ENCODE data around the gene C12orf50.
"Not testable (repeated sequence)": the region's sequence is repeated elsewhere in the genome, so short reads cannot be mapped to it uniquely, and the experiment has no call there.

The C12orf50 gene

DNA sequence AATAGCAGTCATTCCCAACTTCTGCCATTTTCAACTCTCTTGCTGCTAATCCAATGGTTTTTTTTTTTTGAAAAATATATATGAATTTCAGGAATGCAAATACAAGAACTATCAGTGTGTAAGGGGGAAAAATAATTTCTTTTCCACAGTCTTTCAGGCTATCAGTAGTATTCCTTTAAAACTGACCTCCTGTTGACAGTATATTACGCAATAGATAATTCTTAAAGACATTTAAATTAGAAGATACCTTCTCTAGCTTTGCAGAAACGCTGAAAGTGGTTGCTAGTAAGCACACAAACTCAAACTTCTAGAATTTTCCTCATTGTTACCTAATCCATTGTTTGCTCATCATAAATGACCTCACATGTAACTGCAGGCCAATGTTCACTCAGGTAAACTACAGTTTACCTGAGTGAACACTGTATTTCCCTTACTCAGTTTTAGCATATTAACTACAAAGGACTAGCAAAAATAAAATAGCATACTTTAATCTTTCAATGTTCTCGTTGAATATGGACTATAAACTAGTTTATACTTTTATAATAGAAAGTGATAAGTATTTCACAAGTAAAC, at the start of gene C12orf50:
Gene C12orf50, minus strand, starts transcription at position 309 of the 573 bp plus-strand sequence. CDS start 2,439 bp downstream, outside the sequence.
- DNase-seq (ENCODE audit: low spot score): no peak

GRCh38 chr12:88067301-88067700, 38.1 kb upstream of the C12orf50 start:
- no peak for DNase-seq (ENCODE audit: low spot score)

- DNase-seq (ENCODE audit: low spot score): no peak
Measured at GRCh38 chr12:88063375-88063774, 34.2 kb upstream of the C12orf50 start.

DNA sequence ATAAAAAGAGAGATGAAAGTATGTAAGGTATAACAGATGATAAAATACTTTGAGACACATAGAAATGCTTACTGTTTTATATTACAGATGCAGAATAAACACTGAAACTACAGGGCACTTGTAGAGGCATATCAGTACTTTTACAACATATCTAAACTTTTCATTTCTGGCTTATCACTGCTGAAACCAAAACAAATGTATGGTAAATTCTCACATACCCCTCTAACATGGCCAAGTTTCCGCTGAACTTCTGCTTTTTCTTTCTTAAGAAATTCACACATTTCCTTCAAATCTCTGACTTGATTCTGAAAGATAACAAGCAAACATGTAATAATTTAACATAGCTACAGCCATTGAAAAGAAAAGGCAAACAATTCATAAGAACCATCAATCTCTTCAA, 33.3 kb upstream of the C12orf50 start:
- DNase-seq (ENCODE audit: low spot score): no peak

DNA sequence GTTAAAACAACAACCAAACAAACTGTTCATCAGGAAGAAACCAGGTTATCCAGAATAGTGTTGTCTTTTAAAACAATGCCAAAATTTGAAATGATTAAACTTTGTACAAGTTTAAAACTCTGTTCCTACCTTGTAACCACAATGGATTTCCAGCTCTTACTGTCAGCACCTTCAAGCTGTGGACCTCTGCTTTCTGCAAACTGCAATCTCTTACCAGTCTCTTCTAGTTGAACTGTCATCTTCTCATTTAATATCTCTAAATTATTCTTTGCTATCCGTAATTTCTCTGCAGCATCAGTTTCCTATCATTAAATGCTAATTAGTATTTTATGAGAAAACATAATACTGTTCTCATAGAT, 29.5 kb upstream of the C12orf50 start:
- no peak for DNase-seq (ENCODE audit: low spot score)

DNA sequence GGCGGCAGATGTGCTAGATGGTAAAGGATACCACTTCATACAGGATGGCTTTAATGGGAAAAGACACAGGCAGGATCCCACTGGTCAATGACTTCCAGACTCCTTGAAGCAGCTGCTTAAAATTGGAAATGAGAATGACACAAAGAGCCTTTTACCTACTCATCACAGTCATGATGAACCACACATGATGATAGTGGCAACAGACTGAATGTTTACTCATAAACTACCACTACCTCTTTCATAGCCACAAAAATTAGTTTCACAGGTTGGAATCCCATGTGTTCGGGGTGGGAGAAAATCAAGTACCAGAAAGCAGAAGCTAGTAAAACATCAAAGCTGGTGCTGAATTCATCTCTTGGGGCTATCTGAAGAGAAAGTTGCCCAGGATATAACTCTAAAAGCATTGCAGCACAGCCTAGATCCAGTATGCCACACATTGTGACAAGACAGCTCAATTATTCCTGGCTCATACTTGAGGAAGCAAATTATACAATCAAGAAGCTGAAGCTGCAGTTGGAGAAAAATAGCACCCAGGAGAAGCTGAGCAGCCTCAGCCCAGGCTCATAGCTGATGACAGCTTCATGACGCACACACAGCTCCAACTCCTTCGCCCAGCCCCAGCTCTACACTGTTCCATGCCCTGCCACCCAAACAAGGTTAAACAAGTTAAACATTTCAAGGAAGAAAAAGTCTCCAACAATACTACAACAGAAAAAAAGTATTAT, 29.0 kb upstream of the C12orf50 start:
- no peak for DNase-seq (ENCODE audit: low spot score)

DNA sequence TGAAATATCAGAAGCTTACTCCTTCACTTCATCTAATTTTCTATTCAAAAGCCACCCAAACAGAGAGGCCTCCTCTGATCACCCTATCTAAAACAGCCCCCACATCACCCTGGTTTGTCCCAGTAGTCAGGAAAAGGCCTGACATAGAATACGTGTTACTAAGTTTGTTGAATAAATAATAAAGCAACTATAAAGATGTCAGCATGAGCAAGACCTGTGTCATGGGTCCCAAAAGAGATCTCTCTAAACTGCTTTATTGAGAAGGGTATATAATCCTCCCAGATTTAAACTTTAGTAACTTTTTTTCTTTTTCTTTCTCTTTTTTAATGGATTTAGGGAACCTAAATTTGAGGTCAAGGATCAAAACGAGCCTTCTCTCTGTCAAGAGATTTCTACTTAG, 27.4 kb upstream of the C12orf50 start:
- DNase-seq (ENCODE audit: low spot score): no peak

- peak; percentile 48 for DNase-seq (ENCODE audit: low spot score)
Measured at GRCh38 chr12:88052686-88053085, 23.5 kb upstream of the C12orf50 start.

DNA sequence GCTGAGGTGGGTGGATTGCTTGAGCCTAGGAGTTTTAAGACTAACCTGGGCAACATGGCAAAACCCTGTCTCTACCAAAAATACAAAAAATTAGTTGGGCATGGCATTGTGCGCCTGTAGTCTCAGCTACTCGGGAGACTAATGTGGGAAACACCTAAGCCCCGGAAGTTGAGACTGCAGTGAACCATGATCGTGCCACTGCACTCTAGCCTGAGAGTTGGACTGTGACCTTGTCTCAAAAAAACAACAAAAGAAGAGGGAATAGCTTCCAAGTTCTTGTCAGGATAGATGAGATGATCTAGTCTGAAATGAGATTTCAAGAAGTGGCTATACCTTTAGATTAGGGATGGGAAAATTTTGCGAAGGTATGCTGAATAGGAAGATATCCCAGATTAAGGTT, 14.8 kb upstream of the C12orf50 start:
- no peak for DNase-seq (ENCODE audit: low spot score)

- no peak for DNase-seq (ENCODE audit: low spot score)
Measured at GRCh38 chr12:88037770-88038169, 8.6 kb upstream of the C12orf50 start.

- DNase-seq (ENCODE audit: low spot score): no peak
Measured at GRCh38 chr12:88036353-88036965, 7.3 kb upstream of the C12orf50 start.

GRCh38 chr12:88035907-88036289, 6.7 kb upstream of the C12orf50 start:
- DNase-seq (ENCODE audit: low spot score): no peak

- peak; percentile 90 for DNase-seq (ENCODE audit: low spot score)
Measured at GRCh38 chr12:88035271-88035906, 6.2 kb upstream of the C12orf50 start.

GRCh38 chr12:88031161-88031560, 2.0 kb upstream of the C12orf50 start:
- DNase-seq (ENCODE audit: low spot score): not testable (repeated sequence)

DNA sequence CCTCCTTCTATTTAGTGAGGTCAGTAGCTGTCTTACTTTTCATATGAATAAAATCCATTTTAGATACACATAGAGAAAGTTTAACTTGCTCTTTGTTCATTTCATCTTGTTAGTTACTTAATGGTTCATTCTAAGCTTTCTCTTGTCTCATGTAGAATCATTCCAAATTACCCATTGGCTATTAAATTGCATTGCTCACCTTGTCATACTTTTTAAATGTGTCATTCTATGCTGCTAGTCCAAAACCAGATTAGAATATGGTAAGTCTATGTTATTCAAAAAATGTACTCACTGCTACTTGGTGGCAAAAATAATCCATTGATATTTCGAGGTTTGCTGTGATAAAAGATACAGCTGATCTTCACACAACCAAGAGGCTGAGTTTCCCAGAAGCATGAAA, 3.0 kb downstream of the C12orf50 start:
- DNase-seq (ENCODE audit: low spot score): no peak

DNA sequence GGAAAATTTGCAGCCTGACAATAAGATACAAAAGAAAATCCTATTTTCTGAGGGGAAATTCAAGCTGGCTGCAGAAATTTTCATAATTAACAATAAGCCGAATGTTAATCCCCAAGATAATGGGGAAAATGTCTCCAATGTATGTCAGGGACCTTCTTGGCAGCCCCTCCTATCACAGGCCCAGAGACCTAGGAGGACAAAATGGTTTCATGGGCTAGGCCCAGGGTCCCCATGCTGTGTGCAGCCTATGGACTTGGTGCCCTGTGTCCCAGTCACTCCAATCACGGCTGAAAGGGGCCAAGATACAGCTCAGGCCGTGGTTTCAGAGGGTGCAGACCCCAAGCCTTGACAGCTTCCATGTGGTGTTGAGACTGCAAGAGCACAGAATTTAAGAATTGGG, 11.2 kb downstream of the C12orf50 start:
- DNase-seq (ENCODE audit: low spot score): no peak

DNA sequence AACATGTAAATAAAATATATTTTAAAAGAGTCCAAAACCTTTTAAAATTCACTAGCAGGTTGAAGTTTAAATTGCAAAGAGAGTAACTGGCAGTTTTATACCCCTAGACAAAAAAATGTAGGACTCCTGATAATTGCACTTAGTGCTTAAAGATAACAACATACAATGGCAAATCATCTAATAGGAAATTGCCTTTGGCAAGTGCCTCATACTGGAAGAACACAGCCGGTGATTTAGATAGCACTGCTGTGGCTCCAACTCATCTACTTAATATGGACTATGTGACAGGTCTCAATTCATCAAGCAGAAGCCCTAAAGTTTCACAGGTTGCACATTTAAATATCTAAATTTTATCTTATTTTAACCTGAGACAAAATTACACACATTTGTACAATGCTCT, 13.4 kb downstream of the C12orf50 start:
- no peak for DNase-seq (ENCODE audit: low spot score)

DNA sequence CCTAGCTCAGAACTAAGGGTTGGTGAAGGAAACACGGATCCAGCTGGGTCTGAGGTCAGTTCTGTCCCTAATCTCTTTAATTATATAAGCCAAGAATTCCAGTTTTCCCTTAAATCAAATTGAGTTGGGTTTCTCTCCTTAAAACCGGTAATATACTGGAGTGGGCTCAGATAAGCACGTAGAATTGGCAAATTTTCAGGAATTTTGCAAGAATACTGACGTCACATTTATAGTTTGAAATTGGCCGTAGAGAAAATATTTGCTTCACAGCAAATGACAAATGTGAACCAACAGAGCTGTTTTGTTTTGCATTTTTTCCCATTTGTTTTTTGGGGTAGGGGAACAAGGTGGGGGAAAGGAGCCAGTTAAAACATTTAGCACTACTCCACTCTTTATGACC, 17.4 kb downstream of the C12orf50 start:
- DNase-seq (ENCODE audit: low spot score): no peak

DNA sequence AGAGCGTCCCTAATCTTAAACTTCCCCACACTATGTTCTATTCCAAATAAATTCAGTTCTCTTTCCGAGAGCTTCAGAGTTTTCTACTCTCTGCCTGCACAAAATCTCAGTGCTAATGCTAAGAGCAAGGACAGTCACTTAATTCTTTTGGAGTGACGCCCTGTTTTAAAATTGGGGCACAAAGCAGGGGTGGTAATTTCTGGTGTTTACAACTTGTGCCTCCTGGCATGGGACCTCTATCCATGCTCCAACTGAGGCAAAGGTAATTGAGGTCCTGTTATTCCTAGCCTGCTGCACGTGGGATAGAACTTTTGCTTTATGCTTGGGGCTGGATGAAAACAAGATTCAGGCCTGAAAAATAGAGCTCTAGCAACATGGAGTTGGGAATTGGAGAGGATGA, 22.9 kb downstream of the C12orf50 start:
- no peak for DNase-seq (ENCODE audit: low spot score)

DNA sequence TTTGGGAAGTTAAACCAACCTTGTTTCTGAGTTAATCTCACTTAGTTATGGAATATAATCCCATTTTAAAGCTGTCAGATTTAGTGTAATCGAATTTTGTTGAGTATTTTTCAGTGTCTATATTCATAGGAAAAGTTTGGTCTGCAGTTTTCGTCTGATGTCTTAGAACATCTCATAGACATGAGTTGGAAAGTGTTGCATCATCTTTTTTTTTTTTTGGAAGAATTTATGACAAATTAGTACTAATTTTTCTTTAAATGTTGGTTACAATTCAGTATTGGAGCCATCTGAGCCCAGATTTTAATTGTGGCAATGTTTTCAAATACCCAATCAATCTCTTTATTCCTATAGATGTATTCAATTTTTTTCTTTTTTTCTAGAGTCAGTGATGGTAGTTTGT, 27.9 kb downstream of the C12orf50 start:
- no peak for DNase-seq (ENCODE audit: low spot score)

- DNase-seq (ENCODE audit: low spot score): peak; percentile 79
Measured at GRCh38 chr12:87995581-87996178, 33.5 kb downstream of the C12orf50 start.

GRCh38 chr12:87991483-87991882, 37.7 kb downstream of the C12orf50 start:
- DNase-seq (ENCODE audit: low spot score): no peak

- no peak for DNase-seq (ENCODE audit: low spot score)
Measured at GRCh38 chr12:87988534-87988933, 40.7 kb downstream of the C12orf50 start.
